SW480 (cell line): Measurements from ENCODE around the gene CHTF8.

ENCODE experiments used
- DNase-seq: peaks from one replicate; pipeline ENCODE4 v3.0.0-alpha.2; 2016; ENCODE audit warnings: low spot score

Gene CHTF8

GRCh38 chr16:69112285-69113129 lies 19.9 kb downstream of the CHTF8 start:
- peak; percentile 32 for DNase-seq

- no peak for DNase-seq
Observed at GRCh38 chr16:69111876-69112230, 20.5 kb downstream of the CHTF8 start.

GRCh38 chr16:69111216-69111875 lies 21.0 kb downstream of the CHTF8 start:
- DNase-seq = no peak

- no peak for DNase-seq
Observed at GRCh38 chr16:69110406-69110805, 22.0 kb downstream of the CHTF8 start.

GRCh38 chr16:69109486-69110270 lies 22.7 kb downstream of the CHTF8 start:
- no peak for DNase-seq

- no peak for DNase-seq
Observed at GRCh38 chr16:69108905-69109252, 23.5 kb downstream of the CHTF8 start.

- DNase-seq = no peak
Observed at GRCh38 chr16:69108064-69108904, 24.1 kb downstream of the CHTF8 start.

GRCh38 chr16:69107316-69107962 lies 24.9 kb downstream of the CHTF8 start:
- DNase-seq = peak; percentile 43

GRCh38 chr16:69106491-69107315 lies 25.7 kb downstream of the CHTF8 start:
- no peak for DNase-seq

- DNase-seq = peak; percentile 70
Observed at GRCh38 chr16:69105501-69106361, 26.7 kb downstream of the CHTF8 start, which contains the start of gene HAS3. TSS of gene HAS3 (plus strand) at chr16:69105653. CDS start at chr16:69109396, 3,743 bp downstream.

- DNase-seq = no peak
Observed at GRCh38 chr16:69100071-69100691, 32.2 kb downstream of the CHTF8 start.

- DNase-seq = no peak
Observed at GRCh38 chr16:69095193-69095592, 37.2 kb downstream of the CHTF8 start.

- no peak for DNase-seq
Observed at GRCh38 chr16:69094501-69094900, 37.9 kb downstream of the CHTF8 start.

GRCh38 chr16:69093974-69094373 lies 38.4 kb downstream of the CHTF8 start:
- DNase-seq = peak; percentile 62

- no peak for DNase-seq
Observed at GRCh38 chr16:69089091-69089910, 43.1 kb downstream of the CHTF8 start.

GRCh38 chr16:69088684-69089083 lies 43.7 kb downstream of the CHTF8 start:
- no peak for DNase-seq

GRCh38 chr16:69087161-69087581 lies 45.2 kb downstream of the CHTF8 start:
- no peak for DNase-seq
